ENCODE measurements around the gene CSNK2A3. TPM values are rescaled to one million over a fixed set of nuclear protein-coding genes. Genes with fewer than 3 reads are reported as not detected.
A peak's percentile ranks its signal among the peaks of the same experiment; 100 is the strongest.

The CSNK2A3 gene
- total RNA-seq, 1 donor from 2014 or later: 3.5 TPM

GRCh38 chr11:11396301-11397035 is 43.4 kb upstream of the CSNK2A3 start:
- H3K9me3 Mint-ChIP-seq (ENCODE audit: low read depth): no peaks in the 10 kb centered on the region
- peaks cover 21% of the 10 kb centered on the region for H3K4me1 Mint-ChIP-seq (ENCODE audit: low read depth)
- H3K27ac Mint-ChIP-seq (ENCODE audit: unreplicated experiment): peak overlapping the region; percentile 88
- peaks cover 7% of the 10 kb centered on the region for H3K36me3 Mint-ChIP-seq (ENCODE audit: low read depth)
- H3K4me3 Mint-ChIP-seq (ENCODE audit: unreplicated experiment): no peak overlapping the region
- H3K27me3 Mint-ChIP-seq (ENCODE audit: low read depth): peaks cover 2% of the 10 kb centered on the region
- no peak for DNase-seq (ENCODE audit: low spot score)
- TF ChIP-seq CTCF (IDR thresholded peaks at IDR 0.05): no peak

GRCh38 chr11:11395126-11395525 is 42.1 kb upstream of the CSNK2A3 start:
- no peak for TF ChIP-seq CTCF (IDR thresholded peaks at IDR 0.05)
- no peak overlapping the region for H3K4me3 Mint-ChIP-seq (ENCODE audit: unreplicated experiment)
- no peak for DNase-seq (ENCODE audit: low spot score)
- H3K27me3 Mint-ChIP-seq (ENCODE audit: low read depth): peaks cover 2% of the 10 kb centered on the region
- H3K27ac Mint-ChIP-seq (ENCODE audit: unreplicated experiment): peak overlapping the region; percentile 39
- H3K36me3 Mint-ChIP-seq (ENCODE audit: low read depth): peaks cover 4% of the 10 kb centered on the region
- peaks cover 27% of the 10 kb centered on the region for H3K4me1 Mint-ChIP-seq (ENCODE audit: low read depth)
- no peaks in the 10 kb centered on the region for H3K9me3 Mint-ChIP-seq (ENCODE audit: low read depth)

- peaks cover 4% of the 10 kb centered on the region for H3K36me3 Mint-ChIP-seq (ENCODE audit: low read depth)
- H3K27me3 Mint-ChIP-seq (ENCODE audit: low read depth): peaks cover 3% of the 10 kb centered on the region
- no peak for DNase-seq (ENCODE audit: low spot score)
- H3K4me1 Mint-ChIP-seq (ENCODE audit: low read depth): peaks cover 29% of the 10 kb centered on the region
- no peak overlapping the region for H3K27ac Mint-ChIP-seq (ENCODE audit: unreplicated experiment)
- TF ChIP-seq CTCF (IDR thresholded peaks at IDR 0.05): no peak
- H3K9me3 Mint-ChIP-seq (ENCODE audit: low read depth): no peaks in the 10 kb centered on the region
- H3K4me3 Mint-ChIP-seq (ENCODE audit: unreplicated experiment): no peak overlapping the region
Measured at GRCh38 chr11:11394241-11394640, 41.2 kb upstream of the CSNK2A3 start.

DNA sequence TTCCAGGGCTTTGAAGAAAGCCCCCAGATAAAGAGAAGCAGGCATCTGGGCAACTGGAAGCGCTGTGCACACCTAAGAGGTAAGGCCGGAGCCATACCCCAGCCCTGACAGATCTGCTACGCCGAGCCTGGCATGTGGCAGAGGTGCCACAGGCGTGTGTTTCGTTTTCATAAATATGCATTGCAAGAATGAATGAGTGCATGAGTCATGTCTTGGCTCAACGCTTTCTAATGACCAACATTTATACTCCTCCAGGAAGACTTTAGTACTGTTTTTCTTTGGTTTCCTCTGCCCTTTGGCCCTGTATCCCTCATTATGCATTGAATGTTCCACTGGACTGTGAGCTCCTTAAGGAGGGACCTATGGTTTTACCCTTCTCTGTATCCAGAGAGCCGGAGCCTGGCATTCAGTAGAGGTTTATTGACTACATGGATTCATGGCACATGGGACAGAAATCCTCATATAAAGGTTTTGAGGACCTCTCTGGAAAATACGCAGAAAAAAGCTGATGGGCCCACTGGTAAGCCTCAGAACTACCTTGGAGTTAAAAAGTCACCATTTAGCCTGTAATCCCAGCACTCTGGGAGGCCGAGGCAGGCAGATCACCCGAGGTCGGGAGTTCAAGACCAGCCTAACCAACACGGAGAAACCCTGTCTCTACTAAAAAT is 38.9 kb upstream of the CSNK2A3 start:
- no peak for DNase-seq (ENCODE audit: low spot score)
- Mint-ChIP-seq H3K4me3 (ENCODE audit: unreplicated experiment) (no peak overlapping the region), H3K36me3 (ENCODE audit: low read depth) (peaks cover 4% of the 10 kb centered on the region), H3K9me3 (ENCODE audit: low read depth) (no peaks in the 10 kb centered on the region), H3K27me3 (ENCODE audit: low read depth) (peaks cover 7% of the 10 kb centered on the region), H3K4me1 (ENCODE audit: low read depth) (peaks cover 30% of the 10 kb centered on the region), H3K27ac (ENCODE audit: unreplicated experiment) (peak overlapping the region; percentile 60)
- TF ChIP-seq CTCF (IDR thresholded peaks at IDR 0.05): no peak

- no peak for TF ChIP-seq CTCF (IDR thresholded peaks at IDR 0.05)
Measured at GRCh38 chr11:11391169-11391568, 38.1 kb upstream of the CSNK2A3 start.

More at GRCh38 chr11:11391169-11391568, 38.1 kb upstream of the CSNK2A3 start:
- peaks cover 24% of the 10 kb centered on the region for H3K4me1 Mint-ChIP-seq (ENCODE audit: low read depth)
- H3K27me3 Mint-ChIP-seq (ENCODE audit: low read depth): peaks cover 5% of the 10 kb centered on the region
- H3K27ac Mint-ChIP-seq (ENCODE audit: unreplicated experiment): no peak overlapping the region
- H3K4me3 Mint-ChIP-seq (ENCODE audit: unreplicated experiment): no peak overlapping the region
- DNase-seq (ENCODE audit: low spot score): no peak
- no peaks in the 10 kb centered on the region for H3K9me3 Mint-ChIP-seq (ENCODE audit: low read depth)
- H3K36me3 Mint-ChIP-seq (ENCODE audit: low read depth): peaks cover 2% of the 10 kb centered on the region
